Measurements from ENCODE around the gene SYT12. TPM values are rescaled to one million over a fixed set of nuclear protein-coding genes. Genes with fewer than 3 reads are reported as not detected.

The SYT12 gene
- total RNA-seq, 1 experiment from 2014 or later: 11.1 TPM

DNA sequence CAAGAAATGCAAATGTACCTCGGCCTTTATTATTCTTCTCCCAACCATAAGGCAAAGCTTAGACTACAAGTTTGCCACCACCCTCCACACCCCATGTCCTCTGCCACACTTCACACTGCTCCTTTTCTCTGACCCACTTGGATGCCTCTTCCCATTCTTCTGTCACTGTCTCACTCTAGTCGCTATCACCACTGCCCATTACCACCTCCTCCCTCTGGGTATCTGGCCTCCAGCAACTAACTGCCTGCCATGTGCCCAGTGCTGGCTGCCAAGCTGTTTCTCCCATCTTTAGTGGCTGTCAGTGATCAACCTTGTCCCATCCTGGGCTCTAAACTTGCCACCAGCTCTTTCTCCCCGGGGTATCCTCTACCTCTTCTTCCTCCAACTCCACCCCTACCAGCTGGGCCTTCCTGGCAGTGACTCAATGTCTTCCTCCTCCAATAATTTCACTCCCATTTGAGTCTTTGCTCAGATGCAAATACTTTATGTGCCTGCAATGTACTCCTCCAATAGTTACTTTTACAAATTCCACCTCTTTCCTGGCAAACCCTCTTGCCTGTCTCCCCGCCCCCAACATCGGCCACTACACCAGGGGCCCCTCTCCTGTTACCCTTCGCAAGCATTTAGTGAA, 76.0 kb downstream of the SYT12 start:
- H3K27me3 ChIP-seq (ENCODE audit: insufficient read depth, low read depth): no peaks in the 10 kb centered on the region
- no peaks in the 10 kb centered on the region for H3K36me3 ChIP-seq (ENCODE audit: low read depth)
- CTCF ChIA-PET: no interaction called here
- BruUV-seq (replicated peaks): no TSS peak
- no peaks in the 10 kb centered on the region for H3F3A ChIP-seq (ENCODE audit: insufficient read depth, low read depth)
- no peaks in the 10 kb centered on the region for H3K79me2 ChIP-seq (ENCODE audit: low read depth)
- POLR2A ChIA-PET (ENCODE audit: unreplicated experiment): no interaction called here
- no peak overlapping the region for H3K27ac ChIP-seq
- no peak overlapping the region for H3K4me3 ChIP-seq
- intact Hi-C loops (cut with micrococcal nuclease; ENCODE audit: unreplicated experiment): no loop called here
- no peak overlapping the region for H2AFZ ChIP-seq
- no peak for DNase-seq
- TF ChIP-seq, protein P1, sequence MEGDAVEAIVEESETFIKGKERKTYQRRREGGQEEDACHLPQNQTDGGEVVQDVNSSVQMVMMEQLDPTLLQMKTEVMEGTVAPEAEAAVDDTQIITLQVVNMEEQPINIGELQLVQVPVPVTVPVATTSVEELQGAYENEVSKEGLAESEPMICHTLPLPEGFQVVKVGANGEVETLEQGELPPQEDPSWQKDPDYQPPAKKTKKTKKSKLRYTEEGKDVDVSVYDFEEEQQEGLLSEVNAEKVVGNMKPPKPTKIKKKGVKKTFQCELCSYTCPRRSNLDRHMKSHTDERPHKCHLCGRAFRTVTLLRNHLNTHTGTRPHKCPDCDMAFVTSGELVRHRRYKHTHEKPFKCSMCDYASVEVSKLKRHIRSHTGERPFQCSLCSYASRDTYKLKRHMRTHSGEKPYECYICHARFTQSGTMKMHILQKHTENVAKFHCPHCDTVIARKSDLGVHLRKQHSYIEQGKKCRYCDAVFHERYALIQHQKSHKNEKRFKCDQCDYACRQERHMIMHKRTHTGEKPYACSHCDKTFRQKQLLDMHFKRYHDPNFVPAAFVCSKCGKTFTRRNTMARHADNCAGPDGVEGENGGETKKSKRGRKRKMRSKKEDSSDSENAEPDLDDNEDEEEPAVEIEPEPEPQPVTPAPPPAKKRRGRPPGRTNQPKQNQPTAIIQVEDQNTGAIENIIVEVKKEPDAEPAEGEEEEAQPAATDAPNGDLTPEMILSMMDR (conservative IDR thresholded peaks at IDR 0.05): no peak
- no peak for TF ChIP-seq EZH2 (IDR thresholded peaks at IDR 0.05; ENCODE audit: low read depth)
- no peak overlapping the region for H3K4me2 ChIP-seq
- no peaks in the 10 kb centered on the region for H3K9me3 ChIP-seq (ENCODE audit: insufficient read depth, low read depth)
- no peaks in the 10 kb centered on the region for H3K9me2 ChIP-seq (ENCODE audit: insufficient read depth)
- no peaks in the 10 kb centered on the region for H3K4me1 ChIP-seq (replicated peaks; ENCODE audit: insufficient read depth)
- H4K20me1 ChIP-seq (ENCODE audit: insufficient read depth): no peaks in the 10 kb centered on the region

DNA sequence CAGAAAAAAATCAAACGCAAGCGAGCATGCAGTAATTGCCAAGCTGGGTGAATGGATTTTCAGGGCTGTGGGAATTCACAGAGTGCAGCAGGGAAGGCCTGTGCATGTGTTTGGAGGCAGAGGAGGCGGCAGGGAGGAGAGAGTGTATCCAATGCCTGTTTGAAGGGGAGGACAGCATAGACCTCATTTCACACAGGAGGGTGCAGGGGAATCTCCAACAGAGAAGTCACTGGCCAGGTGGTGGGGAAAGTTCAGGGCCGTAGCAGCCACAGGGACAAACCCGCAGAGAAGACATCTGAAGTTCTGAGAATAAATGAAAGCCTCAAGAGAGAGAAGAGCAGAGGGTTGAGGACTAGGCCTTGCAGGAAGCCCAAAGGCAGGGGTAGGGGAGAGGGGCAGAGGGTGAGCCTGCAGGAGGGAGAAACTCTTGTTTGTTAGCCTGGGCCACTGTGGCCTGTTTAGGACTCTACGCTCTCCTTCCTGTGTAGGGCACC, 76.9 kb downstream of the SYT12 start:
- no peaks in the 10 kb centered on the region for H3K9me3 ChIP-seq (ENCODE audit: insufficient read depth, low read depth)
- ChIA-PET CTCF (no interaction called here), POLR2A (ENCODE audit: unreplicated experiment) (no interaction called here)
- no peak overlapping the region for H3K4me3 ChIP-seq
- no peaks in the 10 kb centered on the region for H3K36me3 ChIP-seq (ENCODE audit: low read depth)
- intact Hi-C loops (cut with micrococcal nuclease; ENCODE audit: unreplicated experiment): no loop called here
- H4K20me1 ChIP-seq (ENCODE audit: insufficient read depth): no peaks in the 10 kb centered on the region
- H3K27me3 ChIP-seq (ENCODE audit: insufficient read depth, low read depth): no peaks in the 10 kb centered on the region
- no TSS peak for BruUV-seq (replicated peaks)
- H3K4me2 ChIP-seq: no peak overlapping the region
- no peak for DNase-seq
- H2AFZ ChIP-seq: no peak overlapping the region
- no peak overlapping the region for H3K27ac ChIP-seq
- no peak for TF ChIP-seq EZH2 (IDR thresholded peaks at IDR 0.05; ENCODE audit: low read depth)
- TF ChIP-seq, protein P1 (conservative IDR thresholded peaks at IDR 0.05): no peak
- no peaks in the 10 kb centered on the region for H3K4me1 ChIP-seq (replicated peaks; ENCODE audit: insufficient read depth)
- H3F3A ChIP-seq (ENCODE audit: insufficient read depth, low read depth): no peaks in the 10 kb centered on the region
- no peaks in the 10 kb centered on the region for H3K9me2 ChIP-seq (ENCODE audit: insufficient read depth)
- no peaks in the 10 kb centered on the region for H3K79me2 ChIP-seq (ENCODE audit: low read depth)

Small RNA genes lying within 50 kb of the gene (microRNA-seq; reads per million reads assigned to microRNA genes)
- not detected for gene MIR6860 (ENCODE audit: borderline number of aligned reads, borderline replicate concordance)

Other genes starting within 250 kb of the SYT12 start
- gene RCE1, start 179.7 kb upstream of the SYT12 start, total RNA-seq (2021): 42.1 and 42.9 TPM in 2 replicates
- 13.8 and 26.6 TPM in 2 replicates for gene LRFN4, start 166.1 kb upstream of the SYT12 start, total RNA-seq (2021)
- 34.9 and 38.9 TPM in 2 replicates for gene PC, start 64.8 kb upstream of the SYT12 start, total RNA-seq (2021)
- gene C11orf86, start 47.8 kb upstream of the SYT12 start, total RNA-seq (2021): not detected in 2 replicates
- gene RHOD, start 33.7 kb downstream of the SYT12 start, total RNA-seq (2021): 127 and 156 TPM in 2 replicates
- 117 and 120 TPM in 2 replicates for gene KDM2A, start 96.1 kb downstream of the SYT12 start, total RNA-seq (2021)
- 76.7 and 102 TPM in 2 replicates for gene GRK2, start 243.3 kb downstream of the SYT12 start, total RNA-seq (2021)